Osteoblast (primary cell): ENCODE data around the gene MTMR1. TPM values are rescaled to one million over a fixed set of nuclear protein-coding genes. Genes with fewer than 3 reads are reported as not detected.

Experiments used
- DNase-seq: peaks from one replicate; pipeline ENCODE4 v3.0.0; 2011; ENCODE audit warnings: low spot score, mixed read lengths; ENCODE audit not compliant: insufficient read length; ENCODE audit errors: missing footprints
- H2AFZ ChIP-seq: 2 replicates; pipeline ENCODE4 v1.6.0; 2011; ENCODE audit warnings: mild to moderate bottlenecking, low read length
- H3K27ac ChIP-seq: 2 replicates; pipeline ENCODE4 v1.5.1; 2011; ENCODE audit warnings: mild to moderate bottlenecking, low read depth, low read length, moderate library complexity
- H3K27me3 ChIP-seq: 2 replicates; pipeline ENCODE4 v1.6.0; 2012; ENCODE audit warnings: mild to moderate bottlenecking, control low read depth, inconsistent platforms, low read length, moderate library complexity; ENCODE audit not compliant: insufficient read depth
- H3K36me3 ChIP-seq: 2 replicates; pipeline ENCODE4 v1.5.1; 2011; ENCODE audit warnings: mild to moderate bottlenecking, low read length, control low read depth, moderate library complexity; ENCODE audit not compliant: insufficient read depth
- H3K4me1 ChIP-seq: 2 replicates; pipeline ENCODE4 v1.5.1; 2011; ENCODE audit warnings: mild to moderate bottlenecking, low read length, control low read depth, moderate library complexity; ENCODE audit not compliant: insufficient read depth
- H3K4me2 ChIP-seq: 2 replicates; pipeline ENCODE4 v1.6.0; 2011; ENCODE audit warnings: mild to moderate bottlenecking, low read length; ENCODE audit not compliant: insufficient read depth
- H3K4me3 ChIP-seq: fragments of 200-600 bp; sonication (generic); 3 replicates; pipeline ENCODE4 v1.5.1; 2012; ENCODE audit warnings: mild to moderate bottlenecking, low read length, inconsistent platforms; ENCODE audit not compliant: insufficient read depth
- H3K79me2 ChIP-seq: 2 replicates; pipeline ENCODE4 v1.6.0; 2012; ENCODE audit warnings: mild to moderate bottlenecking, low read length, control low read depth, inconsistent platforms; ENCODE audit not compliant: insufficient read depth
- H3K9me3 ChIP-seq: 2 replicates; pipeline ENCODE4 v1.5.1; 2011; ENCODE audit warnings: low read depth, low read length, control low read depth
- H4K20me1 ChIP-seq: 2 replicates; pipeline ENCODE4 v1.6.0; 2012; ENCODE audit warnings: mild to moderate bottlenecking, low read length, control low read depth; ENCODE audit not compliant: insufficient read depth
- total RNA-seq: library from RNA; depleted of rRNA; stranded (reverse); fragments of >200 nt; gene quantifications from 2 replicates; pipeline ENCODE4 v1.2.3, GENCODE V29; 2012
- TF ChIP-seq, protein P1 (sequence below): IDR thresholded peaks from 2 replicates; pipeline ENCODE4 v1.5.1; 2011; ENCODE audit warnings: mild to moderate bottlenecking, low read depth, low read length, moderate library complexity; ENCODE audit errors: extremely low read depth

The MTMR1 gene
- total RNA-seq, 1 donor: 17.0 TPM

DNA sequence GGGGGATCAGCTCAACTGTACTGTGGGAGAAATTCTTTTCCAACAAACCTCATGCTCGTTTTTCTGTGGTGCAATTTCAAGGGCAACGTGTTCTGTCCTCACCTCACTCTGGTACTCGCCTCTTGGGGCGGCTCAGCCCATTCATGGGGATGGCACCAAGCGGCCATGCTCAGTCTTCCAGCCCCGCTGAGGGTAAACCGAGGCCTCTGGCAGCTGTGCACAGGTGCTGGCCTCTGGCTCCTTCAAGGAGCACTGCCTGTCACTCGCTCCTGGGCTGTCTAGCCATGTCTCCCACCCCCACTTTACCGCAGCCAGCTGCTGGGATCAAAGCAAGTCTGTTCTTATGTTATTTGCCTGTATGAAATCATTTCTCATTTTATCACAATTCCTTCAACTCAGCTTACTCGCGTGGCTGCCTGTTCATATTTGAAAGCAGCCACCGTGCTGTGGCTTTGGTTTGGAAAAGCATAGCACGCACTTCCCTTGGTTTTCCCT lies 70.2 kb downstream of the MTMR1 start:
- H3K36me3 ChIP-seq: no peaks in the 10 kb centered on the region
- H3K4me2 ChIP-seq: no peak overlapping the region
- no peaks in the 10 kb centered on the region for H3K27me3 ChIP-seq
- H3K9me3 ChIP-seq: no peaks in the 10 kb centered on the region
- TF ChIP-seq, protein P1, sequence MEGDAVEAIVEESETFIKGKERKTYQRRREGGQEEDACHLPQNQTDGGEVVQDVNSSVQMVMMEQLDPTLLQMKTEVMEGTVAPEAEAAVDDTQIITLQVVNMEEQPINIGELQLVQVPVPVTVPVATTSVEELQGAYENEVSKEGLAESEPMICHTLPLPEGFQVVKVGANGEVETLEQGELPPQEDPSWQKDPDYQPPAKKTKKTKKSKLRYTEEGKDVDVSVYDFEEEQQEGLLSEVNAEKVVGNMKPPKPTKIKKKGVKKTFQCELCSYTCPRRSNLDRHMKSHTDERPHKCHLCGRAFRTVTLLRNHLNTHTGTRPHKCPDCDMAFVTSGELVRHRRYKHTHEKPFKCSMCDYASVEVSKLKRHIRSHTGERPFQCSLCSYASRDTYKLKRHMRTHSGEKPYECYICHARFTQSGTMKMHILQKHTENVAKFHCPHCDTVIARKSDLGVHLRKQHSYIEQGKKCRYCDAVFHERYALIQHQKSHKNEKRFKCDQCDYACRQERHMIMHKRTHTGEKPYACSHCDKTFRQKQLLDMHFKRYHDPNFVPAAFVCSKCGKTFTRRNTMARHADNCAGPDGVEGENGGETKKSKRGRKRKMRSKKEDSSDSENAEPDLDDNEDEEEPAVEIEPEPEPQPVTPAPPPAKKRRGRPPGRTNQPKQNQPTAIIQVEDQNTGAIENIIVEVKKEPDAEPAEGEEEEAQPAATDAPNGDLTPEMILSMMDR: no peak
- H2AFZ ChIP-seq: no peak overlapping the region
- H4K20me1 ChIP-seq: no peaks in the 10 kb centered on the region
- peaks cover 10% of the 10 kb centered on the region for H3K4me1 ChIP-seq
- no peaks in the 10 kb centered on the region for H3K79me2 ChIP-seq
- peak; percentile 11 for DNase-seq
- no peak overlapping the region for H3K4me3 ChIP-seq
- no peak overlapping the region for H3K27ac ChIP-seq

GRCh38 chrX:150763810-150764209 lies 70.6 kb downstream of the MTMR1 start:
- Histone ChIP-seq H3K27me3 (no peaks in the 10 kb centered on the region), H3K4me3 (no peak overlapping the region), H2AFZ (no peak overlapping the region), H3K4me2 (no peak overlapping the region), H4K20me1 (no peaks in the 10 kb centered on the region), H3K79me2 (no peaks in the 10 kb centered on the region), H3K27ac (no peak overlapping the region), H3K4me1 (peaks cover 10% of the 10 kb centered on the region), H3K36me3 (no peaks in the 10 kb centered on the region), H3K9me3 (no peaks in the 10 kb centered on the region)
- TF ChIP-seq, protein P1: no peak
- DNase-seq: peak; percentile 48

DNA sequence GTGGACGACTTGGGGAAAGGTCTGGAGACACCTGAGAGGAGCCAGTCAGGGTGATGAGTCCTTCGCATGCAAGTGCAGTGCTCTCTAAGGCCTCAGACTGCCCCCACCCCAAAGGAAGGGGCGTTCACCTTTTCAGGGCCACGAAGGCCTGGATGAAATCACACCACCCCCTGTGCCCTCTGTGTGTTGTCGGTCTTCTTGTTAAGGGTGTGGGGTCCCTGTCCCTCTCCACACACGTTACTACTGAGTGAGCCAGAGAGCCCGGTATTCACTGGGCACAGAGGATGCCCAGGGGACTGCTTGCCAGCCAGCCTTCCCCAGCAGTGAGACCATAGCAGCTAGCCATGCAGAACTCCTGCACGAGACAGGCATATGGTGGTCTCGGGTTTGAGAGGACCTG lies 72.0 kb downstream of the MTMR1 start:
- peak; percentile 67 for DNase-seq
- Histone ChIP-seq H3K27ac (no peak overlapping the region), H3K79me2 (no peaks in the 10 kb centered on the region), H3K27me3 (no peaks in the 10 kb centered on the region), H3K36me3 (no peaks in the 10 kb centered on the region), H3K4me2 (no peak overlapping the region), H2AFZ (no peak overlapping the region), H3K9me3 (no peaks in the 10 kb centered on the region), H4K20me1 (no peaks in the 10 kb centered on the region), H3K4me3 (no peak overlapping the region), H3K4me1 (peaks cover 10% of the 10 kb centered on the region)
- TF ChIP-seq, protein P1: no peak

DNA sequence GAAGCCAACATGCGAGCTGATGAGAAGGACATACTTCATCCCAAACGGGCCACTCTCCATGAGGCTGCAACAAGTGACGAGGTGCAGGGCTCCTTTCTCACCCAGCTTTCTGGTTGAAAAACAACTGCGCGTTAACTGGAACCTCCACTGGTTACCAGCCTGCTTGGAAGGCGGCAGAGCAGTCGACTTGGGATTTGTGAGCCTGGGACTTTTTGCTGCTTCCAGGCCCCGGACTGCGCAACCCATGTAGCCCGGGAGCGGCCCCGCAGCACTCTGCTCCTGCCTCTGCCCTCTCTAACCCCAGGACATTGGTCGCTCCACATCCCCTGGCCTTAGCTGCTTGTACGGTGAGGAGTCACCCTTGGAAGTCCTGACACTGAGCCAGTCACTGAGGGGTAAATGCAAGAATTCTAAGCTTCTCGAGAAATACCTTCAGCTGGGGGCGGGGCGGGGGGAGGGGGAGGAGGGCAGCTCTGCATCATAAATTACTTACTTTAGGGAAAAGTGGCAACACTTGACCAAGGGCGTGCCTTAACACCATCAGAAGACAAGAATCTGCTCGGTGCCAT lies 72.7 kb downstream of the MTMR1 start:
- no peak overlapping the region for H3K4me3 ChIP-seq
- H3K27ac ChIP-seq: no peak overlapping the region
- no peaks in the 10 kb centered on the region for H3K79me2 ChIP-seq
- no peaks in the 10 kb centered on the region for H3K36me3 ChIP-seq
- TF ChIP-seq, protein P1: no peak
- no peaks in the 10 kb centered on the region for H4K20me1 ChIP-seq
- H3K4me2 ChIP-seq: no peak overlapping the region
- H3K9me3 ChIP-seq: no peaks in the 10 kb centered on the region
- DNase-seq: peak; percentile 18
- H2AFZ ChIP-seq: no peak overlapping the region
- no peaks in the 10 kb centered on the region for H3K27me3 ChIP-seq
- H3K4me1 ChIP-seq: peaks cover 10% of the 10 kb centered on the region
